G401 (cell line): ENCODE results near the gene THAP3. TPM values are rescaled to one million over a fixed set of nuclear protein-coding genes. Genes with fewer than 3 reads are reported as not detected.

ENCODE experiments used
- DNase-seq: peaks from one replicate; pipeline ENCODE4 v3.0.0-alpha.2; 2015; ENCODE audit warnings: low spot score
- in situ Hi-C: cut with HindIII; loops from 2 replicates; pipeline ENCODE4 v1.10.0; 2016; ENCODE audit warnings: low sequenced_read_pairs, mixed read lengths
- total RNA-seq: library from RNA; depleted of rRNA; stranded (reverse); fragments of >200 nt; shearing (Covaris generic); gene quantifications from 2 replicates; pipeline ENCODE4 v1.2.3, GENCODE V29; 2014; rRNA removed

THAP3 gene
- 41.9 and 44.5 TPM in 2 replicates for total RNA-seq

DNA sequence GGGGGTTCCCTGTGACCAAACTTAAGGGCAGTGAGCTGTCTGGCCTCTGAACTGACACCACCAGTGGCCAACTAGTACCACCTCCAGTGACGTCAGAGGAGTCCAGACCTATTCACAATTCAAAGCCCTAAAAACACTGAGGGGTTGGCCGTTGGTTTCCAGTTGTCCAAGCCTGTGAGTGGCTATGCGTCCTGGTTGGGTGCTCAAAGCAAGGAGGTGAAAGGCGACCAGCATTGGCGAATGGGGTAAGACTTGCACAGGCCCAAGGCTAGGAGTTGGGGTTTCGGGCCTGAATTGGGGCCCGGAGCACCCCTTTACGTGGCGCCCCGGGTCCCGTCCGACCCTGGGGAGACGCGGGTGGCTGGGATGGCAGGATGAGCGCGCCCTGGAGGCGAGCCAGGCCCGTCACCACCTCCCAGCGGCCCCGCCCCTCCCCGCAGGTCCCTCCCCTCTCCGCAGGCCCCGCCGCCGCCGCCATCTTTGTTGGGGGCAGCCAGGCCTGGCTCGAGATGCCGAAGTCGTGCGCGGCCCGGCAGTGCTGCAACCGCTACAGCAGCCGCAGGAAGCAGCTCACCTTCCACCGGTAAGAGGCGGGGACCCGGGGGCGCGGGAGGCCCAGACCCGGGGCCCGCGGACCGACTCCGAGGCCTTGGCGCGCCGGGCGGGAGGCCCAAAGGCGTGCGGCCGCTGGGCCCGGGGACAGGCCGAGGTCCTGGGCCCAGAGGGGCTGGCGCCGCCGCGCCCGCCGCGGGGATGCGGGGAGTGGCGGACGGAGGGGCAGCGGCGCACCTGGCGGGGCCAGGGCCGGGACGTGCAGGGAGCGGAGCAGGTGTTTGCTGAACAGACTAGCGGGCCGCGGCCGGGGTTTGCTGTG is at the start of gene THAP3:
Gene THAP3 (plus strand): TSS at position 159 of the 874 bp plus-strand sequence. CDS start 351 bp downstream, at position 510.
- in situ Hi-C loops, result no loop called here
- peak; percentile 93 for DNase-seq

GRCh38 chr1:6577831-6578525 is 46.7 kb upstream of the THAP3 start:
- no peak for DNase-seq
- in situ Hi-C loops, result no loop called here

DNA sequence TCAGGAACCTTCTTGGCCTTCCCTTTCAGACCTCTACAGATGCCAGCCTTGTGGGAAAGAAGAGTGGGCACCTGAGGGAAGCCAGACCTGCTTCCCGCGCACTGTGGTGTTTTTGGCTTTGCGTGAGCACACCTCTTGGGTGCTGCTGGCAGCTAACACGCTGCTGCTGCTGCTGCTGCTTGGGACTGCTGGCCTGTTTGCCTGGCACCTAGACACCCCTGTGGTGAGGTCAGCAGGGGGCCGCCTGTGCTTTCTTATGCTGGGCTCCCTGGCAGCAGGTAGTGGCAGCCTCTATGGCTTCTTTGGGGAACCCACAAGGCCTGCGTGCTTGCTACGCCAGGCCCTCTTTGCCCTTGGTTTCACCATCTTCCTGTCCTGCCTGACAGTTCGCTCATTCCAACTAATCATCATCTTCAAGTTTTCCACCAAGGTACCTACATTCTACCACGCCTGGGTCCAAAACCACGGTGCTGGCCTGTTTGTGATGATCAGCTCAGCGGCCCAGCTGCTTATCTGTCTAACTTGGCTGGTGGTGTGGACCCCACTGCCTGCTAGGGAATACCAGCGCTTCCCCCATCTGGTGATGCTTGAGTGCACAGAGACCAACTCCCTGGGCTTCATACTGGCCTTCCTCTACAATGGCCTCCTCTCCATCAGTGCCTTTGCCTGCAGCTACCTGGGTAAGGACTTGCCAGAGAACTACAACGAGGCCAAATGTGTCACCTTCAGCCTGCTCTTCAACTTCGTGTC is 45.9 kb upstream of the THAP3 start:
- in situ Hi-C loops, result no loop called here
- no peak for DNase-seq

GRCh38 chr1:6579374-6580118 is 45.1 kb upstream of the THAP3 start, which contains the start of gene ZBTB48:
Gene ZBTB48 (plus strand): TSS chr1:6579994. CDS start chr1:6580610, 616 bp downstream.
- DNase-seq, result peak; percentile 99
- in situ Hi-C loops, result no loop called here

GRCh38 chr1:6580119-6580592 is 44.5 kb upstream of the THAP3 start:
- DNase-seq, result no peak
- in situ Hi-C loops, result no loop called here

- in situ Hi-C loops, result no loop called here
- no peak for DNase-seq
Observed at GRCh38 chr1:6580593-6581409, 43.9 kb upstream of the THAP3 start.

- in situ Hi-C loops, result no loop called here
- DNase-seq, result no peak
Observed at GRCh38 chr1:6581561-6582305, 42.9 kb upstream of the THAP3 start.

DNA sequence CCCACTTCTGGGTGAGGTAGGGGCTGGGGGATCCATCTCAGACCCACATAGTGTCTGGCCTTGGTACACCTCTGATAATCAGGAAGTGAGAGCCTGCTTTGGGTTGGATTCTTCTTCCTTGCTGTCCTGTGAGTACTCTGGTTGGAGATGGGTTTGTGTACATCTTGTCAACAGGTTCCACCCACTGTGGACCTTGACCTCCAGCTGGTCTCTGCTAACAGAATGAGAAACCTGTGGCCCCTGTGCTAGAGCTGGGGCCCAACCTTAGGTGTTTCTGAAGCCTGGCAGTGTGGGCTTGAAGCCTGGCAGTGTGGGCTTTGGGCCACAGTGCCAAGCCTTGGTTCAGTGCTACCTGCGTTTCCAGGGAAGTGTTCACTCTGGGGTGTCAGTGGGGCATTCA is 42.3 kb upstream of the THAP3 start:
- DNase-seq, result no peak
- in situ Hi-C loops, result no loop called here

DNA sequence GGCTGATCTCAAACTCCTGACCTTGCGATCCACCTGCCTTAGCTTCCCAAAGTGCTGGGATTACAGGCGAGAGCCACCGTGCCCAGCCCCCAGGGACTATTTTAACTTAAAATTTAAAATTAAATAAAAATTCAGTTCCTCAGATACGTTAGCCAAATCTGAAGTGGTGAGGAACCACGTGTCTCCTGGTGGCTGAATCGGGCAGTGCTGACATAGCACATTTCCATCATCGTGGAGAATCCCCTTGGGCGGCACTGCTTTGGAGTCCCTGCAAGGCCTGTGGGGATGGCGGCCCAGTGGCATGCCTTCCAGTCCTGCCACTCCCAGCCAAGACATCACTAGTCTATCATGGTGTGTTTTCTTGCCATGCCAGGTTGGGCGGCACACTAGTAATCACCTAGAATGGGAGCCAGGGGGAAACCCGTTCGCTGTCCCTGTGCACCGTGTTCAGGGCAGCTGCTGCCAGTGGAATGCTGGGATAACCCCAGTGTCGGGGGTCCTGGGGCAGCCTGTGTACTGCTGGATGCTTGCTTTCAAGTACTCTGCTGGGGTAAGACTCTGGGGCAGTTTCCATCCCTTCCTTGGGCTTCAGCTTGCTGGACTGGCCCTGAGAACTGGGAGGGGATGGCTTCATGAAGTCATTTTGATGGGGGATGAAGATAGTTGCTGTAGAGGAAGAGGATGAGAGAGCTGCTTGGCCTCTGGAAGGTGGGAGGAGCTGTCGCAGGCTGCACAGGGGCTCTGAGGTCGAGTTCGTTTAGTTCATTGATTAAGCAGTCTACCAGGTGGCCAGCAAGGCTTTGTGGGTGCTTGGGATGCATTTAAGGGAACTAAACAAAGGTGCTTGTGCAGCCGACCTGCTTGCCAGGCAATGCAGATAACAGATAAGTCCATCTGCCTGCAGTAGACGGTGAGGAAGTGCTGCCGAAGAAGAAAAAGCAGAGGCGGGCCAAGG is 40.3 kb upstream of the THAP3 start:
- no peak for DNase-seq
- in situ Hi-C loops, result no loop called here

- peak; percentile 60 for DNase-seq
- in situ Hi-C loops, result no loop called here
Observed at GRCh38 chr1:6585081-6585722, 39.5 kb upstream of the THAP3 start.

DNA sequence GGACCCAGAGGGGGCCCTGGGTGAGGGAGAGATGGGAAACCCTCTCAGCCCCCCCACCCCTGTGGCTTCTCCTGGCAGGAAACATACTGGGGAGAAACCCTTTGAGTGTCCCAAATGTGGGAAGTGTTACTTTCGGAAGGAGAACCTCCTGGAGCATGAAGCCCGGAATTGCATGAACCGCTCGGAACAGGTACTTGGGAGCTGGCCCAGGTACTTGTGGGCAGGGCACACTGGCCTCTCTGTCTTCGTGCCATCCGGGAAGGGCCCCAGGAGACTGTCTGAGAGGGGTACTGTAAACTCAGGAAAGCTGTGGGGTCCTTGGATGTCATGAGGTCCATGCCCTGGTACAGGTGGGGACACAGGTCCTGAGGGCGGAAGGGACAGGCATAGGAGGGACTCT is 38.8 kb upstream of the THAP3 start:
- in situ Hi-C loops, result no loop called here
- no peak for DNase-seq

DNA sequence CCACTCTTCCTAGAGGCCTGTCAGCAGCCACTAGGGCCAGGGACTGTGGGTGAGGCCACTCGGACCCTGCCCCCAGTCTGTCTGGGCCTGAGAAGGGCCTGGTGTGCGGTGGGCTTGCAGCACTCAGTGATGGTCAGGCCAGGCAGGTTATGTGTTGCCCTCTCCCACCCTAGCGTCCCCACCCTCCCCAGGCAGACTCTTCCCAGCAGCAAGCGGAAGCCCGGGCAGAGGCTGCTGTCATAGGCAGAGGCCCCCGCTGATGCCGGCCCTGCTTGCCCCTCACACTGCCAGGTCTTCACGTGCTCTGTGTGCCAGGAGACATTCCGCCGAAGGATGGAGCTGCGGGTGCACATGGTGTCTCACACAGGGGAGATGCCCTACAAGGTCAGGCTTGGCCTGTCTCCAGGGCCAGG is 38.3 kb upstream of the THAP3 start:
- in situ Hi-C loops, result no loop called here
- DNase-seq, result no peak

DNA sequence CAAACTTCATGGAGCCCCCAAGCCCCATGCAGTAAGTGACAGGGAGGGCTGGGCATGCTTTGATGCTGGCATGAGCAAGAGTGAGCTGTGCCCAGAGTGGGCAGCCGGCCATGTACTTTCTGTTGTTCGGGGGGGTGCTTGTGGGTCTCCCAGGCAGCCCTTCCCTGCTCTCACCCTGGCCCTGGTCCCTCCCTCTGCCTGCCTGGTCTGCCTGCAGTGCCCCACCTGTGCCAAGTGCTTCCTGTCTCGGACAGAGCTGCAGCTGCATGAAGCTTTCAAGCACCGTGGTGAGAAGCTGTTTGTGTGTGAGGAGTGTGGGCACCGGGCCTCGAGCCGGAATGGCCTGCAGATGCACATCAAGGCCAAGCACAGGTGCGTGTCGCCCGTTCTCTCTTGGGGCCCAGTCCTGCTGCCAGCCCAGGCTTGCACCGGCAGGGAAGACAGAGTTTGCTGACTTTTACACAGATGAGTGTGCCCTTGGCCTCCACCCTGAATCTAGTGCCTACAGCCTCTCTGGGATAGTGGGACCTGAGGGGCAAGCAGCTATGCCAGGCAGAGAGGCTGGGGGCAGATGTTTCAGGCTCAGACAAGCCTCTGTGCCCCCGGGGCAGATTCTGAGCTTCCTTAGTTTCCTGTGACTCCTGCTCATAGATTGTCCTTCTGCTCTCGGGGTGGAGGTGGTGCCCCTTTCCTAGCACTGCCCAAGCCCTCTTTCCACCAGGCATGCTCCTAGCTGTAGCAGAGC is 37.2 kb upstream of the THAP3 start:
- peak; percentile 81 for DNase-seq
- in situ Hi-C loops, result no loop called here

GRCh38 chr1:6588128-6588892 is 36.4 kb upstream of the THAP3 start:
- in situ Hi-C loops, result no loop called here
- DNase-seq, result no peak
